SK-N-SH treated with all-trans-retinoic acid at 6 μM for 48 hours (cell line): ENCODE results near the gene DCLK2.

Experiments
- ARNTL ChIP-seq: fragments of 450-650 bp; formaldehyde crosslinking; IDR thresholded peaks from 2 replicates; pipeline ENCODE4 v1.5.0; 2020; ENCODE audit warnings: low read depth, mild to moderate bottlenecking, moderate library complexity, borderline replicate concordance
- CSDC2 ChIP-seq: fragments of 250-450 bp; sonication (Bioruptor Pico); IDR thresholded peaks from 2 replicates; pipeline ENCODE4 v1.5.0; 2020; ENCODE audit warnings: mild to moderate bottlenecking, moderate library complexity
- CSRNP3 ChIP-seq: fragments of 250-450 bp; sonication (Bioruptor Pico); IDR thresholded peaks from 2 replicates; pipeline ENCODE4 v1.5.1; 2021; ENCODE audit warnings: mild to moderate bottlenecking, moderate library complexity
- GLIS3 ChIP-seq: fragments of 250-450 bp; sonication (Bioruptor Pico); IDR thresholded peaks from 2 replicates; pipeline ENCODE4 v1.5.0; 2020; ENCODE audit warnings: mild to moderate bottlenecking, moderate library complexity
- PATZ1 ChIP-seq: fragments of 250-450 bp; sonication (Bioruptor Pico); IDR thresholded peaks from 2 replicates; pipeline ENCODE4 v1.8.0; 2020; ENCODE audit warnings: mild to moderate bottlenecking, moderate library complexity, borderline replicate concordance
- PPARA ChIP-seq: fragments of 250-450 bp; sonication (Bioruptor Pico); IDR thresholded peaks from 2 replicates; pipeline ENCODE4 v1.5.0; 2020; ENCODE audit warnings: mild to moderate bottlenecking, borderline replicate concordance
- RARB ChIP-seq: fragments of 250-450 bp; sonication (Bioruptor Pico); IDR thresholded peaks from 2 replicates; pipeline ENCODE4 v1.8.0; 2021; ENCODE audit warnings: mild to moderate bottlenecking, moderate library complexity
- TOX ChIP-seq: fragments of 250-450 bp; sonication (Bioruptor Pico); IDR thresholded peaks from 2 replicates; pipeline ENCODE4 v1.8.0; 2021; ENCODE audit warnings: mild to moderate bottlenecking, moderate library complexity, borderline replicate concordance
- ZNF565 ChIP-seq: fragments of 450-650 bp; formaldehyde crosslinking; conservative IDR thresholded peaks from 2 replicates; pipeline ENCODE4 v1.5.0; 2020; ENCODE audit warnings: low read depth, mild to moderate bottlenecking, moderate library complexity
- ZNF70 ChIP-seq: fragments of 450-650 bp; formaldehyde crosslinking; IDR thresholded peaks from 2 replicates; pipeline ENCODE4 v1.5.0; 2020; ENCODE audit warnings: mild to moderate bottlenecking, moderate library complexity
- ZNF8 ChIP-seq: fragments of 450-650 bp; formaldehyde crosslinking; IDR thresholded peaks from 2 replicates; pipeline ENCODE4 v1.5.0; 2020; ENCODE audit warnings: mild to moderate bottlenecking, moderate library complexity
- TF ChIP-seq, protein P1 (sequence below): fragments of 250-450 bp; sonication (Bioruptor Pico); IDR thresholded peaks from 2 replicates; pipeline ENCODE4 v1.5.0; 2020; ENCODE audit warnings: mild to moderate bottlenecking, moderate library complexity

- TF ChIP-seq GLIS3 (CRISPR knock-in tag), result no peak
- TF ChIP-seq PPARA (CRISPR knock-in tag), result no peak
- no peak for TF ChIP-seq PATZ1 (CRISPR knock-in tag)
- no peak for TF ChIP-seq ZNF8 (CRISPR knock-in tag)
- no peak for TF ChIP-seq ZNF70 (CRISPR knock-in tag)
- TF ChIP-seq CSDC2 (CRISPR knock-in tag), result no peak
- no peak for TF ChIP-seq CSRNP3 (CRISPR knock-in tag)
- no peak for TF ChIP-seq ZNF565
- TF ChIP-seq, protein P1, sequence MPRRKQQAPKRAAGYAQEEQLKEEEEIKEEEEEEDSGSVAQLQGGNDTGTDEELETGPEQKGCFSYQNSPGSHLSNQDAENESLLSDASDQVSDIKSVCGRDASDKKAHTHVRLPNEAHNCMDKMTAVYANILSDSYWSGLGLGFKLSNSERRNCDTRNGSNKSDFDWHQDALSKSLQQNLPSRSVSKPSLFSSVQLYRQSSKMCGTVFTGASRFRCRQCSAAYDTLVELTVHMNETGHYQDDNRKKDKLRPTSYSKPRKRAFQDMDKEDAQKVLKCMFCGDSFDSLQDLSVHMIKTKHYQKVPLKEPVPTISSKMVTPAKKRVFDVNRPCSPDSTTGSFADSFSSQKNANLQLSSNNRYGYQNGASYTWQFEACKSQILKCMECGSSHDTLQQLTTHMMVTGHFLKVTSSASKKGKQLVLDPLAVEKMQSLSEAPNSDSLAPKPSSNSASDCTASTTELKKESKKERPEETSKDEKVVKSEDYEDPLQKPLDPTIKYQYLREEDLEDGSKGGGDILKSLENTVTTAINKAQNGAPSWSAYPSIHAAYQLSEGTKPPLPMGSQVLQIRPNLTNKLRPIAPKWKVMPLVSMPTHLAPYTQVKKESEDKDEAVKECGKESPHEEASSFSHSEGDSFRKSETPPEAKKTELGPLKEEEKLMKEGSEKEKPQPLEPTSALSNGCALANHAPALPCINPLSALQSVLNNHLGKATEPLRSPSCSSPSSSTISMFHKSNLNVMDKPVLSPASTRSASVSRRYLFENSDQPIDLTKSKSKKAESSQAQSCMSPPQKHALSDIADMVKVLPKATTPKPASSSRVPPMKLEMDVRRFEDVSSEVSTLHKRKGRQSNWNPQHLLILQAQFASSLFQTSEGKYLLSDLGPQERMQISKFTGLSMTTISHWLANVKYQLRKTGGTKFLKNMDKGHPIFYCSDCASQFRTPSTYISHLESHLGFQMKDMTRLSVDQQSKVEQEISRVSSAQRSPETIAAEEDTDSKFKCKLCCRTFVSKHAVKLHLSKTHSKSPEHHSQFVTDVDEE (CRISPR knock-in tag), result no peak
- TF ChIP-seq ARNTL (CRISPR knock-in tag), result no peak
- no peak for TF ChIP-seq RARB (CRISPR knock-in tag)
- no peak for TF ChIP-seq TOX (CRISPR knock-in tag)
Observed at GRCh38 chr4:150240011-150240410, 161.8 kb downstream of the DCLK2 start.
